Non-pigmented ciliary epithelial cell (primary cell): ENCODE measurements around the gene CAMKK2.
"Not testable (repeated sequence)": the region's sequence is repeated elsewhere in the genome, so short reads cannot be mapped to it uniquely, and the experiment has no call there.

Experiments used
- DNase-seq: peaks from one replicate; pipeline ENCODE4 v3.0.0-alpha.2; 2010; ENCODE audit warnings: low read depth

CAMKK2 gene

DNA sequence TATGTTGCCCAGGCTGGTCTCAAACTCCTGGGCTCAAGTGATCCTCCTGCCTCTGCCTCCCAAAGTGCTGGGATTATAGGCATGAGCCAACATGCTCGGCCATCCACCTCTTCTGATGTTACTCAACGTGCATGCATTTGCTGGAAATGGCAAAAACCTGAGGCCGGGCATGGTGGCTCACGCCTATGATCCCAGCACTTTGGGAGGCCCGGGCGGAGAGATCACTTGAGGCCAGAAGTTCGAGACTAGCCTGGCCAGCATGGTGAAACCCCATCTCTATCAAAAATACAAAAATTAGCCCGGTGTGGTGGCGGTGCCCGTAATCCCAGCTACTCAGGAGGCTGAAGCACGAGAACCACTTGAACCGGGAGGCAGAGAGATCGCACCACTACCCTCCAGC is 1.9 kb upstream of the CAMKK2 start:
- DNase-seq = not testable (repeated sequence)

DNA sequence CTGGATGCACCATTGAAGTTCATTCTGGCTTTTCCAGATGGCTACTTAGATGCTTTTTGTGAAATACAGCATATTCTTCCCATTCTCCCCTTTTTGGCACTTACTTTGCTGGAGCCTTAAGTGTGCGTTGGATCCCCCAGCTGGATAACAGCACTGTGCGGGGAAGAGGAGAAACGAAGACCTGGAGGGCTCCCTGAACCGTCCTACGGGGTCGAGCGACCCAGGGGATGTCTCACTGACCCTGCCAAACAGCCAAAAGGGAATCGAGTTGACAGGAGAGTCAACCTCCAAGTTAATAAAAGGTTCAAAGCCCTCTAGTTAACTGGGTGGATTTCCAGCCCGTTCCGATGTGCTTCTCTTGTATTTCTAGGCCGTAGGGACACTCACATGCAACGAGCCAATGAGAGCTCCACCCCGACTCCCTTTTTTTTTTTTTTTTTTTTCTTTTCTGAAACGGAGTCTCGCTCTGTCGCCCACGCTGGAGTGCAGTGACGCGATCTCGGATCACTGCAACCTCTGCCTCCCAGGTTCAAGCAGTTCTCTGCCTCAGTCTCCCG is 1.0 kb upstream of the CAMKK2 start:
- no peak for DNase-seq

- no peak for DNase-seq
Measured at GRCh38 chr12:121295746-121296617, 527 bp downstream of the CAMKK2 start.

- DNase-seq = no peak
Measured at GRCh38 chr12:121295116-121295745, 1.3 kb downstream of the CAMKK2 start.

DNA sequence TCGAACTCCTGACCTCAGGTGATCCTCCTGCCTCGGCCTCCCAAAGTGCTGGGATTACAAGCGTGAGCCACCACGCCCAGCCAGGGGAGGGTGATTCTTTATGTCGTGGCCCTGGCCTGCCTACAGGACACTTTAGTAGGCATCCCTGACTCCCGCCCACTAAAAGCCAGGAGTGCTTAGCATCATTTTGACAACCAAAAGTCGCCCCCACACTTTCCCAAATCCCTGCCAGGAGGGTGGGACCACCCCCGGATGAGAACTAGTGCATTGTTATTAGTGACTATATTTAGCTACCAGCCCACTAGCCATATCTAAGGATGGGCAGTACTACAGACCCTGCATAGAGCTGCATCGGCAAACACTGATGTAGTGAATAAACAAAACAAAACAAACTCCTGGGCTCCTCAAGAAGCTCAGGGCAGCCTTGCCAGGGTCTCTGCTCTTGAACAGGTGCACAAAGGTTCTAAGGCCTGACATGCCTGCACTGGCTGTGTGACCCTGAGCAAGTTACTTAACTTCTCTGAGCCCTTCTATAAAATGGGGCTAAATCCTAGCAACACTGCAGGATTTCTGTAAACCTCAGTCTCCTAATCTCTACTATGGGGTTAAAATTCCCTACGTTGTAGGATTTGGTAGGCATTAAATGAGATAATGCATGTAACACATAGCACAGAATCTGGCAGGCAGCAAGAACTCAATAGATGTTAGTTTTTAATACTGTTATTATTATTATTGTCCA is 2.2 kb downstream of the CAMKK2 start:
- no peak for DNase-seq

GRCh38 chr12:121293603-121294002 is 2.9 kb downstream of the CAMKK2 start:
- no peak for DNase-seq

DNA sequence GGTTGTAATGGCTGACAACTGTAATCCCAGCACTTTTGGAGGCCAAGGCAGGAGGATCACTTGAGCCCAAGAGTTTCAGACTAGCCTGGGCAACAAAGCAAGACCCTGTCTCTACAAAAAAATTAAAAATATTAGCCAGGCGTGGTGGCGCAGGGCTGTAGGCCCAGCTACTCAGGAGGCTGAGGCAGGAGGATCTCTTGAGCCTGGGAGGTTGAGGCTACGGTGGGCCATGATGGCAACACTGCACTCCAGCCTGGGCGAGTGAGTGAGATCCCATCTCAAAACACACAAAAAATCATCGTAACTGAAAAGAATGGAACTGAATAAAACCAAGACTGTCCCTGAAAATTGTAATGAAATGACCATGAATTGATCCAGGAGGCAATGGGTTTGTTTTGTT is 6.1 kb downstream of the CAMKK2 start:
- no peak for DNase-seq

- DNase-seq = no peak
Measured at GRCh38 chr12:121289962-121290361, 6.5 kb downstream of the CAMKK2 start.

- no peak for DNase-seq
Measured at GRCh38 chr12:121288986-121289385, 7.5 kb downstream of the CAMKK2 start.

DNA sequence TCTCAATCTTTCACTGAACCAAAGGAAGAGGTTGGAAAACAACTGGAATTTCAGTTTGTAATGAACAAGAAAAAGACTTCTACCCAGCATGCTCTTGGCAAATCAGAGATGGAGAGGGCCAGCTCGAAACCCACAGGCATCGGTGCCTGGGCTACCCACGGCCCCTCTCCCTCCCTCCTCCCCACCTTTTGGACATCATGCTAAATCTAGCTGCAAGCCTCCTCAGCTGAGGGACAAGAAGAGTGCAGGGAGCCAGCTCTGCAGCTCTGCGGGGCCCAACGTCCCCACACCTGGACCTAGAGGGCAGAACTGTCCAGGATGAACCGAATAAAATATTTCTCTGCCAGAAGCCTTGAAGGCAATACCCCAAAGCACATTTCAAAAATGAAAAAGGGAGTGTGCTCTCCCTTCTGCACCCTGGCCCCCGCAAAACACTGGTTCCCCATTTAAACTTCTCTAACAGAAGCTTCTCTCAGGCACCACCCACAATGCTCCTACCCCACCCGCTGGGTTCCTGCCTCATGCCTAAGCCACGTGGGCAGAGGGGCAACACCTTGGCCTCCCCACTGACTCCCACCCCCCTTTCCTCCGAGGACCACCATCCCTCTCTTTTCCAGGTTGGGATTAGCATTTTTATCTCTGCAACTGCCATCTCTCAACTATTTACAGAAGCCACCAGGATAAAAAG is 8.2 kb downstream of the CAMKK2 start:
- DNase-seq = no peak

DNA sequence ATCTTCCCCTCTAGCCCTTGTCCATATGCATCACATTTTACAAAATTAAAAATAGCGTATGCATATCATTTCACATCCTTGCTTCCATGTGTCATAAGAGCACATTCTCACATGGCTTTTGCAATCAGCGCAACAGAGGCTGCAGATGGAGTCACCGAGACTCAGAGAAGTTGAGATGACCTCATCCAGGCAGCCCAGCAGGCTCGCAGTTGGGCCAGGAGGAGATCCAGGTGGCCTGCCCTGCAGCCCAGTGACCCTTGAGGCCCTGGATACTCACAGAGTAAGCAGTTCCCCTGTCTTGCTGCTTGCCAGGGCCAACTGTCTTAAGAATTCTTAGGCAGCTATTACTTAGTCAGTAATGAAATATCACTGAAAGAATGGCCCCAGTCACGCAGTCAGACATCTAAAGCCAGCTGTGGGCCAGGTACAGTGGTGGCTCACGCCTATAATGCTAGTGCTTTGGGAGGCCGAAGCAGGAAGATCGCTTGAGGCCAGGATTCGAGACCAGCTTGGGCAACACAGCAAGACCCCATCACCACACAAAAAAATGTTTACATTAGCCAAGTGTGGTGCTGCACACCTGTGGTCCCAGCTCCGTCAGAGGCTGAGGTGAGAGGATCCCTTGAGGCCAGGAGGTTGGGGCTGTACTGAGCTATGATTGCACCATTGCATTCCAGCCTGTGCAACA is 9.1 kb downstream of the CAMKK2 start:
- peak; percentile 36 for DNase-seq

- no peak for DNase-seq
Measured at GRCh38 chr12:121285856-121286255, 10.7 kb downstream of the CAMKK2 start.

DNA sequence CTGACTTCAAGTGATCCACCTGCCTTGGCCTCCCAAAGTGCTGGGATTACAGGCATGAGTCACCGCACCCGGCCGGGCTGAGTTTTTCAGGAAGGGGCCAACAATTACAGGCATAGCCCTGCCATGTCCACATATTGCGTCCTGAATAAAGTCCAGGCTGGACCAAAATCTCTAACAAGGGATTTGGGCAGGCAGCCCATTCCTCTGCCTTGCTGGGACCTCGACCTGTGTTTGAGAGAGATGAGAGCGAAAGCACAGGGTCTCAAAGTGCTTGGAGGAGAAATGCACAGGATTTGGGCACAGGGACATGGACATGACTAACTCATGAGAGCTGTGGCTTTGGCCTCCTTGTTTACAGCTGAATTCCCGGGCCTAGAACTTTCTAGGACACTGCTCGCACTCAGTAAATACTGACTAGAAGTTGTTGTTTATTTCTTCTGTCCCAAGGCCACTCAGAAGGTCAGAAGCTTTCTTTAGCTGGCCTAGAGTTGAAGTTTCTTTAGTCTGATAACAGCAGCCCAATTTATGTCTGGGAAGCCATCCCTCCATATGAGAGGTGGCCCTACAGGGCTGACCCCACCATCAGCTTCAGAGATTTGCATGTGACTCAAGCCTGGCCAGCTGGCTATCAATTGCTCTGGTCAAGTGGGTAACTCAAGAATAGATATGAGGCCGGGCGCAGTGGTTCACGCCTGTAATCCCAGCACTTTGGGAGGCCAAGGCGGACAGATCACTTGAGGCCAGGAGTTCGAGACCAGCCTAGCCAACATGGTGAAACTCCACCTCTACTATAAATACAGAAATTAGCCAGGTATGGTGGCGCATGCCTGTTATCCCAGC is 11.7 kb downstream of the CAMKK2 start:
- DNase-seq = no peak

DNA sequence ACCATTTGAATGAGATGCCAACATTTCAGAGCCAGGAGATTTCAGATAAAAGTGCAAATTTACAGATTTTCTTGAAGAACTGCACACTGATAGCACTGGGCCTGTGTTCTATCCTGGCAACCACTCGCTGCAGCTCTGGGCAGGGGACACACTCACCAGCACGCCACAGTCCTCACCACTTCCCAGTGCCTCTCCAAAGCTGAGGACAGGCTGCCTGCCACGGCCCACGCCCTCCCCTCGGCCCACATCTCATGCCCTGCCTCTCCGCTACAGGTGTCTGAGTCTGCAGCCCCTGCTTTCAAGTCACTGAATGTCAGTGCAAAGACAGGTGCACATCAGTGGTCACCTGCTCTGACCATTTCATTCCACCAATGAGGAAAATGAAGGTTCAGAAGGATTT is 12.7 kb downstream of the CAMKK2 start:
- DNase-seq = no peak

- no peak for DNase-seq
Measured at GRCh38 chr12:121283388-121283787, 13.1 kb downstream of the CAMKK2 start.

GRCh38 chr12:121282910-121283309 is 13.6 kb downstream of the CAMKK2 start:
- DNase-seq = not testable (repeated sequence)

- DNase-seq = no peak
Measured at GRCh38 chr12:121282072-121282742, 14.3 kb downstream of the CAMKK2 start.

- DNase-seq = not testable (repeated sequence)
Measured at GRCh38 chr12:121281116-121281515, 15.4 kb downstream of the CAMKK2 start.

- DNase-seq = not testable (repeated sequence)
Measured at GRCh38 chr12:121280531-121280930, 16.0 kb downstream of the CAMKK2 start.

GRCh38 chr12:121279507-121279915 is 17.0 kb downstream of the CAMKK2 start:
- DNase-seq = no peak
